Measurements from ENCODE around the gene SLC35B2. TPM values are rescaled to one million over a fixed set of nuclear protein-coding genes. Genes with fewer than 3 reads are reported as not detected.

Gene SLC35B2
- polyA plus RNA-seq, 3 donors = 17.4 to 54.0 (median 30.6) TPM

- H3K27me3 Mint-ChIP-seq (ENCODE audit: low read depth in 3 of 3) = peaks cover 0 to 6% (median 2%) of the 10 kb centered on the region in 3 donors
- peaks cover 18 to 38% of the 10 kb centered on the region in 2 donors for H3K4me1 ChIP-seq (ENCODE audit: control insufficient read depth in 1 of 2, insufficient read depth in 2 of 2, low read length in 2 of 2)
Observed at GRCh38 chr6:44254191-44255104, 2.9 kb downstream of the SLC35B2 start.

More at GRCh38 chr6:44254191-44255104, 2.9 kb downstream of the SLC35B2 start:
- Histone ChIP-seq H3K4me3 (replicated peaks in 1 of 3; ENCODE audit: low read depth in 2 of 3, low read length in 3 of 3) (no peak overlapping the region), H3K27me3 (ENCODE audit: control insufficient read depth in 2 of 2, insufficient read depth in 2 of 2, low read length in 2 of 2) (no peaks in the 10 kb centered on the region), H3K36me3 (replicated peaks in 1 of 2; ENCODE audit: control insufficient read depth in 1 of 2, insufficient read depth in 2 of 2, low read length in 2 of 2) (peaks cover 70 to 83% of the 10 kb centered on the region in 2 donors), H3K9ac (ENCODE audit: insufficient read depth, low read length, poor library complexity, severe bottlenecking) (no peak overlapping the region), H2AFZ (ENCODE audit: insufficient read depth, low read depth, low read length, poor library complexity, severe bottlenecking) (no peak overlapping the region), H3K4me2 (replicated peaks; ENCODE audit: extremely low read depth, low read length, poor library complexity, severe bottlenecking) (no peak overlapping the region), H4K20me1 (ENCODE audit: insufficient read depth, low read length) (peaks cover 94% of the 10 kb centered on the region), H3K79me2 (ENCODE audit: insufficient read depth, low read length) (peaks cover 17% of the 10 kb centered on the region), H3K27ac (ENCODE audit: low read depth in 1 of 2, low read length in 2 of 2) (no peak overlapping the region), H3K9me3 (replicated peaks in 1 of 2; ENCODE audit: control insufficient read depth in 1 of 2, insufficient read depth in 1 of 2, low read length in 2 of 2) (no peaks in the 10 kb centered on the region)
- H3K27ac Mint-ChIP-seq = peak overlapping the region in 1 of 7 donors; percentile 61
- H3K4me1 Mint-ChIP-seq = peaks cover 46% of the 10 kb centered on the region
- 96% methylated on average over 4 of the region's 12 CpGs for WGBS (ENCODE audit: insufficient coverage)
- no peak for TF ChIP-seq CTCF (IDR thresholded peaks at IDR 0.05)
- H3K4me3 Mint-ChIP-seq = no peak overlapping the region
- H3K9me3 Mint-ChIP-seq = no peaks in the 10 kb centered on the region
- intact Hi-C loops (cut with micrococcal nuclease) = loop anchor here (5.0 kb wide), 3 partner anchors 32 to 157 kb away; partner anchors contain the start of gene SLC29A1 (in 2 of the 2)
- peaks cover 73 to 77% of the 10 kb centered on the region in 2 donors for H3K36me3 Mint-ChIP-seq
- no peak for DNase-seq

Data from CD14-positive monocyte (primary cell).